SK-N-SH treated with all-trans-retinoic acid at 6 μM for 48 hours (cell line): ENCODE measurements around the gene IMMP2L.

Source experiments
- BACH2 ChIP-seq: fragments of 250-450 bp; sonication (Bioruptor Pico); IDR thresholded peaks from 2 replicates; pipeline ENCODE4 v1.9.0; 2021; ENCODE audit warnings: mild to moderate bottlenecking, borderline replicate concordance
- CSRNP3 ChIP-seq: fragments of 250-450 bp; sonication (Bioruptor Pico); IDR thresholded peaks from 2 replicates; pipeline ENCODE4 v1.5.1; 2021; ENCODE audit warnings: mild to moderate bottlenecking, moderate library complexity
- GLIS3 ChIP-seq: fragments of 250-450 bp; sonication (Bioruptor Pico); IDR thresholded peaks from 2 replicates; pipeline ENCODE4 v1.5.0; 2020; ENCODE audit warnings: mild to moderate bottlenecking, moderate library complexity
- PATZ1 ChIP-seq: fragments of 250-450 bp; sonication (Bioruptor Pico); IDR thresholded peaks from 2 replicates; pipeline ENCODE4 v1.8.0; 2020; ENCODE audit warnings: mild to moderate bottlenecking, moderate library complexity, borderline replicate concordance

GRCh38 chr7:111199643-111200042, 362.6 kb downstream of the IMMP2L start:
- TF ChIP-seq GLIS3 (CRISPR knock-in tag) (no peak), PATZ1 (CRISPR knock-in tag) (no peak), BACH2 (CRISPR knock-in tag) (no peak), CSRNP3 (CRISPR knock-in tag) (no peak)
